Left cardiac atrium (tissue), 2 donors: ENCODE results near the gene CFAP97D1. TPM values are rescaled to one million over a fixed set of nuclear protein-coding genes. Genes with fewer than 3 reads are reported as not detected.

ENCODE experiments used
- total RNA-seq, 2 donors: library from RNA; stranded (reverse); fragmentation: NEBNext Ultra II Directional; extraction: Animal tissue kit (Norgen Biotek cat#: 25700); gene quantifications; one replicate each; pipeline ENCODE4 v1.2.1, GENCODE V29; 2021
- donor health status: DM: no; HTN: yes; CAD: no; lungs with severe emphysema.
- donor health status: DM: yes; HTN: yes; CAD: no.

Gene CFAP97D1
- total RNA-seq, 2 donors from 2014 or later, result not detected

Other genes starting within 250 kb of the CFAP97D1 start
- 1 to 10 TPM in 1 of 2 donors, under 1 TPM in 1; 0.91 to 7.0 TPM for gene ETV4, start 234.1 kb upstream of the CFAP97D1 start, total RNA-seq
- gene MEOX1, start 118.5 kb upstream of the CFAP97D1 start, total RNA-seq, result 10 to 100 TPM in 1 of 2 donors, 1 to 10 TPM in 1; 9.4 to 25.6 TPM
- gene SOST, start 21.6 kb upstream of the CFAP97D1 start, total RNA-seq, result not detected
- 100 to 1,000 TPM; 149 to 204 TPM for gene DUSP3, start 1.5 kb upstream of the CFAP97D1 start, total RNA-seq
- gene MPP3, start 52.7 kb downstream of the CFAP97D1 start, total RNA-seq, result 10 to 100 TPM; 30.7 to 74.2 TPM
- gene CD300LG, start 66.7 kb downstream of the CFAP97D1 start, total RNA-seq, result 10 to 100 TPM; 14.5 to 15.0 TPM
- gene MPP2, start 127.1 kb downstream of the CFAP97D1 start, total RNA-seq, result 10 to 100 TPM; 10.7 to 15.9 TPM
- not detected for gene PPY, start 162.0 kb downstream of the CFAP97D1 start, total RNA-seq
- not detected for gene PYY, start 173.5 kb downstream of the CFAP97D1 start, total RNA-seq
- 1 to 10 TPM; 1.3 to 1.4 TPM for gene NAGS, start 224.2 kb downstream of the CFAP97D1 start, total RNA-seq
- 10 to 100 TPM; 16.1 to 17.5 TPM for gene TMEM101, start 234.5 kb downstream of the CFAP97D1 start, total RNA-seq